OCI-LY7 (cell line): ENCODE results near the gene SLC25A45. TPM values are rescaled to one million over a fixed set of nuclear protein-coding genes. Genes with fewer than 3 reads are reported as not detected.

Experiments
- BruUV-seq: library from RNA; stranded (reverse); fragments of 400-500 nt; replicated peaks from 2 replicates; lab custom pipeline; 2021; lab: Mats Ljungman, UMichigan
- CTCF ChIA-PET: fragments of 300-600 bp; sonication (Branson Sonifier 250); formaldehyde crosslinking; loops from one replicate; lab custom pipeline; 2022; ENCODE audit warnings: antibody characterized with exemption; ENCODE audit not compliant: unreplicated experiment; lab: Charles Lee
- POLR2A ChIA-PET: fragments of 300-600 bp; sonication (Branson Sonifier 250); formaldehyde crosslinking; loops from one replicate; lab custom pipeline; 2022; ENCODE audit warnings: antibody characterized with exemption; lab: Charles Lee
- DNase-seq: peaks from one replicate; pipeline ENCODE4 v3.0.0-alpha.2; 2015; ENCODE audit warnings: low spot score
- H2AFZ ChIP-seq: fragments of 200-600 bp; sonication (generic), shearing (Covaris generic); 2 replicates; pipeline ENCODE4 v1.6.1; 2014; ENCODE audit warnings: mild to moderate bottlenecking, antibody characterized with exemption, low read length, moderate library complexity
- H3K27ac ChIP-seq: fragments of 200-600 bp; sonication (generic); 2 replicates; pipeline ENCODE4 v1.5.1; 2014; ENCODE audit warnings: mixed run types, low read depth, mild to moderate bottlenecking, moderate library complexity, low read length, inconsistent platforms; ENCODE audit not compliant: poor library complexity, severe bottlenecking
- H3K36me3 ChIP-seq: fragments of 200-600 bp; sonication (generic); 2 replicates; pipeline ENCODE4 v1.6.1; 2014; ENCODE audit warnings: mild to moderate bottlenecking, antibody characterized with exemption, low read length, moderate library complexity, mixed read lengths; ENCODE audit not compliant: insufficient read depth
- H3K4me1 ChIP-seq: fragments of 200-600 bp; sonication (generic); 2 replicates; pipeline ENCODE4 v1.5.1; 2014; ENCODE audit warnings: mild to moderate bottlenecking, low read length; ENCODE audit not compliant: insufficient read depth, poor library complexity, severe bottlenecking
- H3K4me2 ChIP-seq: fragments of 200-600 bp; sonication (generic); 2 replicates; pipeline ENCODE4 v1.6.1; 2014; ENCODE audit warnings: mild to moderate bottlenecking, low read length
- H3K4me3 ChIP-seq: fragments of 200-600 bp; sonication (generic); 2 replicates; pipeline ENCODE4 v1.5.1; 2014; ENCODE audit warnings: mild to moderate bottlenecking, low read depth, low read length; ENCODE audit not compliant: poor library complexity, severe bottlenecking
- H3K79me2 ChIP-seq: fragments of 200-600 bp; sonication (generic); 2 replicates; pipeline ENCODE4 v1.6.1; 2016; ENCODE audit warnings: low read depth, mild to moderate bottlenecking, low read length, moderate library complexity, mixed read lengths; ENCODE audit not compliant: insufficient read depth
- H3K9me2 ChIP-seq: fragments of 200-600 bp; sonication (generic); 2 replicates; pipeline ENCODE4 v1.6.1; 2016; ENCODE audit warnings: mild to moderate bottlenecking, low read length, mixed read lengths; ENCODE audit not compliant: insufficient read depth
- H3K9me3 ChIP-seq: fragments of 200-600 bp; sonication (generic); 2 replicates; pipeline ENCODE4 v1.6.1; 2014; ENCODE audit warnings: mild to moderate bottlenecking, mixed run types, low read length, mixed read lengths
- H4K20me1 ChIP-seq: fragments of 200-600 bp; sonication (generic); 2 replicates; pipeline ENCODE4 v1.6.1; 2014; ENCODE audit warnings: mild to moderate bottlenecking, antibody characterized with exemption, low read length, moderate library complexity, mixed read lengths; ENCODE audit not compliant: insufficient read depth
- CTCF ChIP-seq: fragments of 200-600 bp; sonication (generic); conservative IDR thresholded peaks from 2 replicates; pipeline ENCODE4 v1.5.1; 2014; ENCODE audit warnings: mild to moderate bottlenecking, antibody characterized with exemption, low read length, moderate library complexity, mixed read lengths
- EZH2phosphoT487 ChIP-seq: fragments of 200-600 bp; sonication (generic); IDR thresholded peaks from 2 replicates; pipeline ENCODE4 v1.6.1; 2018; ENCODE audit warnings: low read depth, borderline replicate concordance, mild to moderate bottlenecking, mixed run types, antibody characterized with exemption, low read length, moderate library complexity, mixed read lengths
- intact Hi-C: fragments of 100-400 bp; cut with micrococcal nuclease; formaldehyde crosslinking; loops from one replicate; pipeline ENCODE4 v1.10.0; 2022; ENCODE audit not compliant: unreplicated experiment
- total RNA-seq, 2 experiments: library from RNA; depleted of rRNA in 1 of 2; stranded (reverse); fragments of >200 nt in 1 of 2; shearing (Covaris generic) in 1 of 2; gene quantifications; 2 replicates each; pipeline ENCODE4 v1.2.3, GENCODE V29; 2014 to 2022

The SLC25A45 gene
- total RNA-seq, 2 experiments from 2014 or later = 7.0 to 20.7 TPM

- no peak overlapping the region for H3K27ac ChIP-seq
- no peak overlapping the region for H3K4me3 ChIP-seq
- no peak for DNase-seq
- H4K20me1 ChIP-seq = 0 out of 2 replicates have a peak, but pooled peaks cover 4% of the 10 kb centered on the region
- CTCF ChIA-PET = no interaction called here
- H3K4me1 ChIP-seq = peaks cover 20% of the 10 kb centered on the region
- no TSS peak for BruUV-seq
- POLR2A ChIA-PET = interaction anchor here (0.7 kb wide), 1 partner anchor 80 kb away, joined by 6 read pairs; no protein-coding TSS in a partner anchor
- H3K4me2 ChIP-seq = no peak overlapping the region
- no peaks in the 10 kb centered on the region for H3K9me3 ChIP-seq
- H2AFZ ChIP-seq = no peak overlapping the region
- H3K36me3 ChIP-seq = peaks cover 54% of the 10 kb centered on the region
- H3K79me2 ChIP-seq = no peaks in the 10 kb centered on the region
- H3K9me2 ChIP-seq = no peaks in the 10 kb centered on the region
- intact Hi-C loops = no loop called here
- no peak for TF ChIP-seq EZH2phosphoT487
- no peak for TF ChIP-seq CTCF
Measured at GRCh38 chr11:65398362-65398910, 16.0 kb upstream of the SLC25A45 start.

- POLR2A ChIA-PET = no interaction called here
- DNase-seq = no peak
- Histone ChIP-seq H3K79me2 (no peaks in the 10 kb centered on the region), H3K9me2 (no peaks in the 10 kb centered on the region), H3K36me3 (peaks cover 50% of the 10 kb centered on the region), H3K4me2 (no peak overlapping the region), H3K9me3 (no peaks in the 10 kb centered on the region), H2AFZ (no peak overlapping the region), H3K27ac (no peak overlapping the region), H3K4me3 (no peak overlapping the region), H4K20me1 (no peaks in the 10 kb centered on the region), H3K4me1 (peaks cover 7% of the 10 kb centered on the region)
- BruUV-seq = no TSS peak
- intact Hi-C loops = no loop called here
- no peak for TF ChIP-seq EZH2phosphoT487
- no peak for TF ChIP-seq CTCF
- CTCF ChIA-PET = no interaction called here
Measured at GRCh38 chr11:65396769-65397745, 14.6 kb upstream of the SLC25A45 start.
